CD4-positive, alpha-beta T cell treated with Interferon gamma for 1 hour (primary cell): Measurements from ENCODE around the gene SMARCA4.
A peak's percentile ranks its signal among the peaks of the same experiment; 100 is the strongest.
"Not testable (repeated sequence)": the region's sequence is repeated elsewhere in the genome, so short reads cannot be mapped to it uniquely, and the experiment has no call there.

Experiments used
- DNase-seq: peaks from one replicate; pipeline ENCODE4 v3.0.0-alpha.2; 2020

The SMARCA4 gene

DNA sequence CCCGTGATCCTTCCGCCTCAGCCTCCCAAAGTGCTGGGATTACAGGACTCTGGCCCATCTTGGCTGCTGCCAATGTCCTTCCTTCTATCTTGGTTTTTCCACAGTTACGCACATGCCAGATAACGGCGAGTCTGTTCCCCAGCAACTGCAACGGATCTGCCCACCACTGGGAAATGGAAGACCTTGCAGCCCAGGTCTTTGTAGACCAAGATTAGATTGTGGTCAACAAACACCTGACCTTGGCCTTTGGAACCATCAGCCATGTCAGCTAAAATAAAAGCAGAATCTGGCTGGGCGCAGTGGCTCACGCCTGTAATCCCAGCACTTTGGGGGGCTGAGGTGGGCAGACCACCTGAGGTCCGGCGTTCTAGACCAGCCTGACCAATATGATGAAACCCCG lies 118.1 kb downstream of the SMARCA4 start:
- DNase-seq = no peak

DNA sequence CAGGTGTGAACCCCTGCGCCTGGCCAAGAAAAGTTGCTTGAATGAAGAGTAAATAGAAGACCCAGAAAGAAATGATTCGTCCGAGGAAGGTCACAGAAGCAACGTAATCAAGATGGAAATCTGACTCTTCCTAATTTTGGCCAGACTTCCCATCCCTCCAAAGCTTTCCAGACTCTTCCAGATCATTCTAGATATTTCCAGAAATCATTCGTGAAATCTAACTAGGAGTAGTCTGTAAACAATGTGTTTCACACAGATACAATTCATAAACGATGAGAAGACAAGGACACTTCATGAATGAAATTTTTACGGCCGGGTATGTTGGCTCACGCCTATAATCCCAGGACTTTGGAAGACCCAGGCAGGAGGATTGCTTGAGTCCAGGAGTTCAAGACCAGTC lies 119.2 kb downstream of the SMARCA4 start:
- DNase-seq = no peak

DNA sequence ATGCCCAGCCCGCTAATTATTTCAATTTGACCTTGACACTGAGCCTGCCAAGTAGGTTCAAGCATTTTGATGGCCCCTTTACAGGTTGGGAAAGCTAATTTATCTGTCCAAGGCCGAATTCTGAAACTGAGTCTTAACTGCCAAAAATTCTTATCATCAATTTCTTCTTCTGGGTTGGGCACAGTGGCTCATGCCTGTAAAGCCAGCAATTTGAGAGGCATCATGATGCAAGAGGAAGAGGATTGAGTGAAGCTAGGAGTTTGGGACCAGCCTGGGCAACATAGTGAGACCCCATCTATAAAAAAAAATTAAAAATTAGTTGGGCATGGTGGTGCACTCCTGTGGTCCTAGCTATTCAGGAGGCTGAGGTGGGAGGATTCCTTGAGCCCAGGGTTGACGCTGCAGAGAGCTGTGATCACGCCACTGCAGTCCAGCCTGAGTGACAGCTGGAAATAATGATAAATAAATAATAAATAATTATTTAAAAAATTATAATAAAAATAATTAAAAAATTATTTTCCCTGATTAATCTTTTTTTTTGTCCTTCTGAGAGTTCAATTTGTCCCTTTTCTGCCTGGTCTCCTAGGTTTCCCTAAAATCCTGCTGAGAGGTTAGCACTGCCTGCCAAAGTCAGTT lies 127.2 kb downstream of the SMARCA4 start:
- DNase-seq = no peak

DNA sequence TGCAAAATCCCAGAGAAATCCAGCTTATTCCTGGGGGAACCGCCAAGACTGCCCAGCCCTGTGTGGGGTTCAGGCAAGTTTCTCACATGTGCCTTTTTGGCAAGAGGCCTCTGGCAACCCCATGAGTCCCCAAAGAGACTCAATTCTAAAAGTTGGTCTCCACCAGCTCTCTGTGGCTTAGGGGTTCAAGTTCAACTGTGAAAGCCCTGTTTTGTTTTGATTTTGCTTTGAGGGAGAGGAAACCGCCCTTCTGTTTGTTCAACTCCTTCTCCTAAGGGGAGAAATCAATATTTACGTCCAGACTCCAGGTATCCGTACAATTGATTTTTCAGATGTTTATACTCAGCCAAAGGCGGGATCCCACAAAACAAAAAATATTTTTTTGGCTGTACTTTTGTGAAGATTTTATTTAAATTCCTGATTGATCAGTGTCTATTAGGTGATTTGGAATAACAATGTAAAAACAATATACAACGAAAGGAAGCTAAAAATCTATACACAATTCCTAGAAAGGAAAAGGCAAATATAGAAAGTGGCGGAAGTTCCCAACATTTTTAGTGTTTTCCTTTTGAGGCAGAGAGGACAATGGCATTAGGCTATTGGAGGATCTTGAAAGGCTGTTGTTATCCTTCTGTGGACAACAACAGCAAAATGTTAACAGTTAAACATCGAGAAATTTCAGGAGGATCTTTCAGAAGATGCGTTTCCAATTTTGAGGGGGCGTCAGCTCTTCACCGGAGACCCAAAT lies 127.8 kb downstream of the SMARCA4 start:
- DNase-seq = no peak

DNA sequence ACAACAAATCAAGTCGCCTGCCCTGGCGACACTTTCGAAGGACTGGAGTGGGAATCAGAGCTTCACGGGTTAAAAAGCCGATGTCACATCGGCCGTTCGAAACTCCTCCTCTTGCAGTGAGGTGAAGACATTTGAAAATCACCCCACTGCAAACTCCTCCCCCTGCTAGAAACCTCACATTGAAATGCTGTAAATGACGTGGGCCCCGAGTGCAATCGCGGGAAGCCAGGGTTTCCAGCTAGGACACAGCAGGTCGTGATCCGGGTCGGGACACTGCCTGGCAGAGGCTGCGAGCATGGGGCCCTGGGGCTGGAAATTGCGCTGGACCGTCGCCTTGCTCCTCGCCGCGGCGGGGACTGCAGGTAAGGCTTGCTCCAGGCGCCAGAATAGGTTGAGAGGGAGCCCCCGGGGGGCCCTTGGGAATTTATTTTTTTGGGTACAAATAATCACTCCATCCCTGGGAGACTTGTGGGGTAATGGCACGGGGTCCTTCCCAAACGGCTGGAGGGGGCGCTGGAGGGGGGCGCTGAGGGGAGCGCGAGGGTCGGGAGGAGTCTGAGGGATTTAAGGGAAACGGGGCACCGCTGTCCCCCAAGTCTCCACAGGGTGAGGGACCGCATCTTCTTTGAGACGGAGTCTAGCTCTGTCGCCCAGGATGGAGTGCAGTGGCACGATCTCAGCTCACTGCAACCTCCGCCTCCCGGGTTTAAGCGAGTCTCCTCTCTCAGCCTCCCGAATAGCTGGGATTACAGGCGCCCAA lies 128.6 kb downstream of the SMARCA4 start, which contains the start of gene LDLR:
TSS of gene LDLR (plus strand) at position 210 of the 760 bp plus-strand sequence. CDS start at position 296, 86 bp downstream.
- DNase-seq = peak; percentile 86

DNA sequence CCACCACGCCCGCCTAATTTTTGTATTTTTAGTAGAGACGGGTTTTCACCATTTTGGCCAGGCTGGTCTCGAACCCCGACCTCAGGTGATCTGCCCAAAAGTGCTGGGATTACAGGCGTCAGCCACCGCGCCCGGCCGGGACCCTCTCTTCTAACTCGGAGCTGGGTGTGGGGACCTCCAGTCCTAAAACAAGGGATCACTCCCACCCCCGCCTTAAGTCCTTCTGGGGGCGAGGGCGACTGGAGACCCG lies 129.1 kb downstream of the SMARCA4 start:
- DNase-seq = not testable (repeated sequence)

DNA sequence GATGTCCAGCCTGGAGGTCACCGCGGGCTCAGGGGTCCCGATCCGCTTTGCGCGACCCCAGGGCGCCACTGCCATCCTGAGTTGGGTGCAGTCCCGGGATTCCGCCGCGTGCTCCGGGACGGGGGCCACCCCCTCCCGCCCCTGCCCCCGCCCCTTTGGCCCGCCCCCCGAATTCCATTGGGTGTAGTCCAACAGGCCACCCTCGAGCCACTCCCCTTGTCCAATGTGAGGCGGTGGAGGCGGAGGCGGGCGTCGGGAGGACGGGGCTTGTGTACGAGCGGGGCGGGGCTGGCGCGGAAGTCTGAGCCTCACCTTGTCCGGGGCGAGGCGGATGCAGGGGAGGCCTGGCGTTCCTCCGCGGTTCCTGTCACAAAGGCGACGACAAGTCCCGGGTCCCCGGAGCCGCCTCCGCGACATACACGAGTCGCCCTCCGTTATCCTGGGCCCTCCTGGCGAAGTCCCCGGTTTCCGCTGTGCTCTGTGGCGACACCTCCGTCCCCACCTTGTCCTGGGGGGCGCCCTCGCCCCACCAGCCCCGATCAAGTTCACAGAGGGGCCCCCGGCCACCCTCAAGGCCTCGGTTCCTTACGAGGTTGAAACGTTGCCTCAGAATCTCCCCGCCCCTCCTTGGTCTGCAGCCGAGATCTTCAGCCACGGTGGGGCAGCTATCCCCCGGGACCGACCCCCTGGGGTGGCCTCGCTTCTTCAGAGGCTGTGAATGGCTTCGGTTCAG lies 129.6 kb downstream of the SMARCA4 start:
- DNase-seq = peak; percentile 98

DNA sequence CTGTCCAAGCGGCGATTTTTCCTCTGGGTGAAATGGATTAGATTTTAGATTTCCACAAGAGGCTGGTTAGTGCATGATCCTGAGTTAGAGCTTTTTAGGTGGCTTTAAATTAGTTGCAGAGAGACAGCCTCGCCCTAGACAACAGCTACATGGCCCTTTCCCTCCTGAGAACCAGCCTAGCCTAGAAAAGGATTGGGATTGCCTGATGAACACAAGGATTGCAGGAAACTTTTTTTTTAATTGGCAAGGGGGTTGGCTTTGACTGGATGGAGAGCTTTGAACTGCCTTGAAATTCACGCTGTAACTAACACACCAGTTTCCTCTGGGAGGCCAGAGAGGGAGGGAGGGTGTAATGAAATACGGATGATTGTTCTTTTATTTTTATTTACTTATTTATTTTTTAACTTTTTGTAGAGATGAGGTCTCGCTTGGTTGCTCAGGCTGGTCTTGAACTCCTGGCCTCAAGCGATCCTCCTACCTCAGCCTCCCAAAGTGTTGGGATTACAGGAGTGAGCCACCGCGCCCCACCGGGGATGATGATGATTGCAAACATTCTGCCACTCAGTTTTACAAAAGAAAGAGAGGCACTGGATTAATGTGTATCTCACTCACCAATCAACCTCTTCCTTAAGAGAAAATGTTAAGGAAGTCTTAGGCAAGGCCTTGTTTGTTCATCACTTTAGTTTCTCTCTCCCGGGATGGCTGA lies 130.3 kb downstream of the SMARCA4 start:
- no peak for DNase-seq

DNA sequence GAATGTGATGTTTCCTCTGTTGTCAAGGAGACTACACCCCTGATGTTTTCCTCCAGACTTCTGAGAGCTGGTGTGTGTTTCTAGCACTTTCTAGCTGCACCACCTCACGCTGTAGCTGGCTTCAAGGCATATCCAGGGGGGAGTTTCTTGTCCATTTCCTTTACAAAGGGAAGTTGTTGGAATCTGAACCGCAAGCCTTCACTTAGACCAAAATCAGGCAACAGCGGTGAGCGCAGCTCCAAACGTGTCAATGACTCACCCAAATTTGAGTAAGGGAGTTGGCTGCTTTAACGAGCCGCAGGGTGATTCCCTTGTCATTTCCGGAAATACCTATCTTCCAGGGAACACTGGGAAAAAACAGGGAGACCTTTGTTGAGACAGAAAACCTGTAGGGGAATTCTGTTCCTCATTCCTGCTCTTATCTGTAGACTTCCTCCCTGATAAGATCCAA lies 130.9 kb downstream of the SMARCA4 start:
- DNase-seq = peak; percentile 76

DNA sequence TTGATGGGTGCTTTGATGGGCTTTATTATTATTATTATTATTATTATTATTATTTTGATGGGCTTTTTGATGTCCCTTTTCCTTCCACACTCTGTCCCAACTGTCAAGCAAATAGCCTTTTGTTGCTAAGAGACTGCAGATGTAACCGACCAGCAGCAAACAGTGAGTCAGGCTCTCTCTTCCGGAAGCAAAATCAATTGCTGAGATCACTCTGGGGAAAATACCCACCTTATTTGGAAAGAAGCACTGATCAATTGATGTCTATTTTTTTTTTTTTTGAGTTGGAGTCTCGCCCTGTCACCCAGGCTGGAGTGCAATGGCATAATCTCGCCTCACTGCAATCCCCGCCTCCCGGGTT lies 131.3 kb downstream of the SMARCA4 start:
- peak; percentile 70 for DNase-seq

DNA sequence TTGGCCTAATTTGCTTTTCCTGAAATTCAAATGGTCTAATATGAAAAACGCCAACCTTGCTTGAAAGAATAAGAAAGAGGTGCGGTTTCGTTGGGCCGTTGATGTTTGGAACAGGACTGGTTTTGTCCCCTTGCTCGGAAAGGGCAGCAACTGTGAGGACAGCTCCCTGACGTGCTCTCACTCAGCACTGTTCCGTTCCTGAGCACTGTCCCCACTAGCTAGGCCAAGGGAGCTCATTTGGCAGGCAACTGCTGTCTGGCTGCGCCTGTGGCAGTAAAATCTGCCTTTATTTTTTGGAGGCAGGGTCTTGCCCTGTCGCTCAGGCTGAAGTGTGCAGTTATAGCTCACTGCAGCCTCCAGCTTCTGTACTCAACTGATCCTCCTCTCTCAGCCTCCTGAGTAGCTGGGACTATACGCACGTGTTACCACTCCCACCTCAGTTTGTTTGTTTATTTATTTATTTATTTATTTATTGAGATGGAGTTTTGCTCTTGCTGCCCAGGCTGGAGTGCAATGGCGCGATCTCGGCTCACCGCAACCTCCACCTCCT lies 132.9 kb downstream of the SMARCA4 start:
- DNase-seq = no peak

DNA sequence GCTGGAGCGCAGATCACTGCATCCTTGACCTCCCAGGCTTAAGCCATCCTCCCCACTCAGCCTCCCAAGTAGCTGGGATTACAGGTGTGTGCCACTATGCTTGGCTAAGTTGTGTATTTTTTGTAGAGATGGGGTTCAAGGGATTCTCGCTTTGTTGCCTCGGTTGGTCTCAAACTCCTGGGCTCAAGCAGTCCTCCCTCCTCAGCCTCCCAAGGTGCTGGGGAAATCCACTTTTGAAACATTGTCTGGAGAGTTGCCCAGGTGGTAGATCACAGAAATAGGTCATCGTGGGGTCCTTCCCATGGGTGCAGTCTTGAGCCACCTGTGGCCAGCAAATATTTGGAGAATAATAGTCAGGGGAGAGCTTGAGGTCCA lies 133.7 kb downstream of the SMARCA4 start:
- DNase-seq = no peak

DNA sequence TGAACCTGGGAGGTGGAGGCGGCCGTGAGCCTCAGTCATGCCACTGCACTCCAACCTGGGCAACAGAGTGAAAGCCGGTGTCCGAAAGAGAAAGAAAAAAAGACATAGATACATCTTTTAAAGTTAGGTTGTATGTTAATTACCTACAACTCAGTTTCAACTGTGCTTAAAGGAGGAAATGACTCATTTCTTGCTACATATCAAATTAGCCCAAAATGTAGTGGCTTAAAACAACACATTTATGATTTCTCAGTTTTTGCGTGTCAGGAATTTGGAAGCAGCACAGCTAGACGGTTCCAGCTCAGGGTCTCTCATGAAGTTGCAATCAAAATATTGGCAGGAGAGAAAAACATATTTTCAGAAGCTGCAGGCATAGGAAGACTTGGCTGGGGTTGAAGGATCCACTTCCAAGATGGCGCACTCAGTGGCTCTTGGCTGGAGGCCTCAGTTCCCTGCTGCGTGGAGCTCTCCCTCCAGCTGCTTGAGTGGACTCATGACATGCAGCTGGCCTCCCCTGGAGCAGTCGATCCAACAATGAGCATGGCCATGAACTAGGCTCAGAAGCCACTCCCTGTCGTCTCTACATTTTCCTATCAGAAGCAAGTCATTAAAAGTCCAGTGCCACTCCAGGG lies 135.5 kb downstream of the SMARCA4 start:
- DNase-seq = no peak

DNA sequence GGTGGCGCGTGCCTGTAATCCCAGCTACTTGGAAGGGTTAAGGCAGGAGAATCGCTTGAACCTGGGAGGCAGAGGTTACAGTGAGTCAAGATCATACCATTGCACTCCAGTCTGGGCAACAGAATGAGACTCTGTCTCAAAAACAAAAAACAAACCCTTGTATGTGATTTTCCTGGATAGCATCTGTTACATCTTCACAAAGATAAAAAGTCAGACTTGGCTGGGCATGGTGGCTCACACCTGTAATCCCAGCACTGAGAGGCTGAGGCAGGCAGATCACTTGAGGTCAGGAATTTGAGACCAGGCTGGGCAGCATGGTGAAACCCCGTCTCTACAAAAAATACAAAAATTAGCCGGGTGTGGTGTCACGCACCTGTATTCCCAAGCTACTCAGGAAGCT lies 136.5 kb downstream of the SMARCA4 start:
- not testable (repeated sequence) for DNase-seq

DNA sequence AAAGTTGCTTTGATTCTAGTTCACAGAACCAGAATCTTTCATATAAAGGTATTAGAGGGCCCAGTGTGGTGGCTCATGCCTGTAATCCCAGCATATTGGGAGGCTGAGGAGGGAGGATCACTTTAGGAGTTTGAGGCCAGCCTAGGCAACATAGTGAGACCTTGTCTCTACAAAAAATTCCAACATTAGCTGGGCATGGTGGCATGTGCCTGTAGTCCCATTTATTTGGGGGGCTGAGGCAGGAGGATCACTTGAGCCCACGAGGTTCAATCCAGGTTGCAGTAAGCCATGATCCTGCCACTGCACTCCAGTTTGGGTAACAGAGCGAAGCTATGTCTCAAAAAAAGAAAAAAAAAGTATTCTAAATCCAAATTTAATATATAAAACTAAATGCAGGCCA lies 137.5 kb downstream of the SMARCA4 start:
- no peak for DNase-seq

DNA sequence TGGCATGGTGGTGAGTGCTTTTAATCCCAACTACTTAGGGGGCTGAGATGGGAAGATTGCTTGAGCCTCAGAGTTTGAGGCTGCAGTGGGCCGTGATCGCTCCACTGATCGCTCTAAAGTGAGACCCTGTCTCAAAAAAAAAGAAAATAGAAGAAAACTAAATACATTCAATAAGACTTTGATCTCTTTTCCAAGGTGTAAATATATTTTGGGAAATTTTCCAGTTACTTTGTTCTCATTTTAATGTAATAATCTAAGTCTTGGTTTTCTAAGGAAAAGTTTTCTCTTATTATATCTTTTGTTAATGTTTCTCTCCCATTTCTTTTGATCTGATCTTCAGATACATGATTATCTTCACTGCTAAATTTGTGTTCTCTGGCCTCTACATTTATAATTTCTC lies 138.0 kb downstream of the SMARCA4 start:
- no peak for DNase-seq

DNA sequence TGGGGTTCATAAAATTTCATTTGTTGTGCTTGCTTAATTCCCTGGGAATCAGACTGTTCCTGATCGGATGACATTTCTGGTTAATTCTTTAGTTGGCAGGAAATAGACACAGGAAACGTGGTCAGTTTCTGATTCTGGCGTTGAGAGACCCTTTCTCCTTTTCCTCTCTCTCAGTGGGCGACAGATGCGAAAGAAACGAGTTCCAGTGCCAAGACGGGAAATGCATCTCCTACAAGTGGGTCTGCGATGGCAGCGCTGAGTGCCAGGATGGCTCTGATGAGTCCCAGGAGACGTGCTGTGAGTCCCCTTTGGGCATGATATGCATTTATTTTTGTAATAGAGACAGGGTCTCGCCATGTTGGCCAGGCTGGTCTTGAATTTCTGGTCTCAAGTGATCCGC lies 139.2 kb downstream of the SMARCA4 start:
- no peak for DNase-seq

DNA sequence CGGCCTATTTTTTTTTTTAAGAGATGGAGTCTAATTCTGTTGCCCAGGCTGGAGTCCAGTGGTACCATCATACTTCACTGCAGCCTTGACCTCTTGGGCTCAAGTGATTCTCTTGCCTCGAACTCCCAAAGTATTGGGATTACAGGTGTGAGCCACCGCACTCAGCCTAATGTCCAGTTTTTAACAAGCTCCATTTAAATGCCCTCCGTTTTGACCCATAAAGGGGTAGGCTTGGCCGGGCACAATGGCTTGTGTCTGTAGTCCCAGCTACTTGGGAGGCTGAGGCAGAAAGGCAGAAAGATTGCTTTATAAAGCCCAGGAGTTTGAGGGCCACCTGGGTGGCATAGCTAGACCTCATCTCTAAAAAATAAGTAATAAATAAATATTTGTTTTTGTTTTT lies 140.2 kb downstream of the SMARCA4 start:
- no peak for DNase-seq

DNA sequence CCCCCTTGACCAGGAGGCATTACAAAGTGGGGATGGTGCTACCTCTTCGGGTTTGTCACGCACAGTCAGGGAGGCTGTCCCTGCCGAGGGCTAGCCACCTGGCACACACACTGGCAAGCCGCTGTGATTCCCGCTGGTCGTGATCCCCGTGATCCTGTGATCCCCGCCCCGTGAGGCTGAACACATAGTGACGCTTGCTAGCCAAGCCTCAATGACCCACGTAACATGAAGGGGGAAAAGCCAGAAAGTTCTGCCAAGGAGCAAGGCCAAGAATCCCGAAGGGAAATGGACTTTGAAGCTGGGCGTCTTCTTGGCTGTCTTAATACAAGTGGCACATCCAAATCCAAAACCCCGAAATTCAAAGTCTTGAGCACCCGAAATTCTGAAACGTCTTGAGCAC lies 142.1 kb downstream of the SMARCA4 start:
- DNase-seq = no peak

DNA sequence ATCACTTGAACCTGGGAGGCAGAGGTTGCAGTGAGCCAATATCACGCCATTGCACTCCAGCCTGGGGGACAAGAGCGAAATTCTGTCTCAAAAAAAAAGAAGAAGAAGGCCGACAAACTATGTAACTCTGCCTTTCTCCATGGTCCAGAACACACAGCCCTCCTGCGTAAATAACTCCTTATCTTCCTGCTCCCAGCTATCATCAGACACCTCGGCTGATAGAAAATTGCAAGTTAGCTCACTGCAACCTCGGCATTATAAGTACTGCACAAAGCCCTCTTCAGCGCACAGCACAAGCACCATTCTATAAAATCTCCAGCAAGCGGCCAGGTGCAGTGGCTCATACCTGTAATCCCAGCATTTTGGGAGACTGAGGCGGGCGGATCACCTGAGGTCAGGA lies 142.8 kb downstream of the SMARCA4 start:
- DNase-seq = not testable (repeated sequence)

DNA sequence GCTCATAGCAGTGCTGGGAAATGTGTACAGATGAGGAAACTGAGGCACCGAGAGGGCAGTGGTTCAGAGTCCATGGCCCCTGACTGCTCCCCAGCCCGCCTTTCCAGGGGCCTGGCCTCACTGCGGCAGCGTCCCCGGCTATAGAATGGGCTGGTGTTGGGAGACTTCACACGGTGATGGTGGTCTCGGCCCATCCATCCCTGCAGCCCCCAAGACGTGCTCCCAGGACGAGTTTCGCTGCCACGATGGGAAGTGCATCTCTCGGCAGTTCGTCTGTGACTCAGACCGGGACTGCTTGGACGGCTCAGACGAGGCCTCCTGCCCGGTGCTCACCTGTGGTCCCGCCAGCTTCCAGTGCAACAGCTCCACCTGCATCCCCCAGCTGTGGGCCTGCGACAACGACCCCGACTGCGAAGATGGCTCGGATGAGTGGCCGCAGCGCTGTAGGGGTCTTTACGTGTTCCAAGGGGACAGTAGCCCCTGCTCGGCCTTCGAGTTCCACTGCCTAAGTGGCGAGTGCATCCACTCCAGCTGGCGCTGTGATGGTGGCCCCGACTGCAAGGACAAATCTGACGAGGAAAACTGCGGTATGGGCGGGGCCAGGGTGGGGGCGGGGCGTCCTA lies 144.3 kb downstream of the SMARCA4 start:
- DNase-seq = no peak

DNA sequence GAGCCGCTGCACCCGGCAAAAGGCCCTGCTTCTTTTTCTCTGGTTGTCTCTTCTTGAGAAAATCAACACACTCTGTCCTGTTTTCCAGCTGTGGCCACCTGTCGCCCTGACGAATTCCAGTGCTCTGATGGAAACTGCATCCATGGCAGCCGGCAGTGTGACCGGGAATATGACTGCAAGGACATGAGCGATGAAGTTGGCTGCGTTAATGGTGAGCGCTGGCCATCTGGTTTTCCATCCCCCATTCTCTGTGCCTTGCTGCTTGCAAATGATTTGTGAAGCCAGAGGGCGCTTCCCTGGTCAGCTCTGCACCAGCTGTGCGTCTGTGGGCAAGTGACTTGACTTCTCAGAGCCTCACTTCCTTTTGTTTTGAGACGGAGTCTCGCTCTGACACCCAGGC lies 145.6 kb downstream of the SMARCA4 start:
- no peak for DNase-seq
